ENCODE data around the gene KRTAP10-1.

KRTAP10-1 gene

GRCh38 chr21:44527983-44528633 is 11.9 kb downstream of the KRTAP10-1 start:
- Histone ChIP-seq H3K9ac (no peak overlapping the region), H4K20me1 (no peaks in the 10 kb centered on the region), H3K27ac (no peak overlapping the region), H3K36me3 (no peaks in the 10 kb centered on the region), H3K27me3 (no peaks in the 10 kb centered on the region), H3K4me1 (no peaks in the 10 kb centered on the region), H3K4me2 (no peak overlapping the region), H3K9me3 (replicated peaks in 1 of 11) (peaks cover 13 to 27% (median 24%) of the 10 kb centered on the region in 11 experiments; a peak in 21 of 22 replicates), H3K4me3 (no peak overlapping the region)
- TF ChIP-seq Cebpa-rat (IDR thresholded peaks at IDR 0.05), result no peak

- H3K36me3 ChIP-seq, result no peaks in the 10 kb centered on the region
- H3K4me1 ChIP-seq, result no peaks in the 10 kb centered on the region
- no peak overlapping the region for H3K4me3 ChIP-seq
- no peak overlapping the region for H3K4me2 ChIP-seq
- TF ChIP-seq Cebpa-rat (IDR thresholded peaks at IDR 0.05), result no peak
- no peaks in the 10 kb centered on the region for H4K20me1 ChIP-seq
- H3K27me3 ChIP-seq, result no peaks in the 10 kb centered on the region
- H3K9me3 ChIP-seq (replicated peaks in 1 of 11), result peaks cover 13 to 30% (median 24%) of the 10 kb centered on the region in 11 experiments; a peak in 21 of 22 replicates
- no peak overlapping the region for H3K27ac ChIP-seq
- H3K9ac ChIP-seq, result no peak overlapping the region
These were observed 12.6 kb downstream of the KRTAP10-1 start for GRCh38 chr21:44527156-44527982.

- Histone ChIP-seq H3K27me3 (no peaks in the 10 kb centered on the region), H3K9me3 (replicated peaks in 1 of 11) (peaks cover 13 to 30% (median 24%) of the 10 kb centered on the region in 11 experiments; a peak in 21 of 22 replicates), H3K27ac (no peak overlapping the region), H3K4me2 (no peak overlapping the region), H3K9ac (no peak overlapping the region), H3K4me1 (no peaks in the 10 kb centered on the region), H4K20me1 (no peaks in the 10 kb centered on the region), H3K4me3 (no peak overlapping the region), H3K36me3 (no peaks in the 10 kb centered on the region)
- TF ChIP-seq Cebpa-rat (IDR thresholded peaks at IDR 0.05), result no peak
These were observed 13.6 kb downstream of the KRTAP10-1 start for GRCh38 chr21:44526096-44526997.

GRCh38 chr21:44525391-44526095 is 14.5 kb downstream of the KRTAP10-1 start:
- no peak for TF ChIP-seq Cebpa-rat (IDR thresholded peaks at IDR 0.05)

GRCh38 chr21:44524414-44525371 is 15.3 kb downstream of the KRTAP10-1 start:
- no peaks in the 10 kb centered on the region for H3K27me3 ChIP-seq

More at GRCh38 chr21:44525391-44526095, 14.5 kb downstream of the KRTAP10-1 start:
- H3K9me3 ChIP-seq (replicated peaks in 1 of 11), result peaks cover 13 to 30% (median 24%) of the 10 kb centered on the region in 11 experiments; a peak in 21 of 22 replicates
- H3K4me2 ChIP-seq, result no peak overlapping the region
- H3K27me3 ChIP-seq, result no peaks in the 10 kb centered on the region
- H3K4me3 ChIP-seq, result no peak overlapping the region
- no peak overlapping the region for H3K27ac ChIP-seq
- no peaks in the 10 kb centered on the region for H4K20me1 ChIP-seq
- no peaks in the 10 kb centered on the region for H3K4me1 ChIP-seq
- H3K9ac ChIP-seq, result no peak overlapping the region
- H3K36me3 ChIP-seq, result no peaks in the 10 kb centered on the region

GRCh38 chr21:44523567-44524413 is 16.2 kb downstream of the KRTAP10-1 start:
- no peaks in the 10 kb centered on the region for H3K4me1 ChIP-seq
- peaks cover 13 to 33% (median 24%) of the 10 kb centered on the region in 11 experiments; a peak in 21 of 22 replicates for H3K9me3 ChIP-seq (replicated peaks in 1 of 11)
- H3K27me3 ChIP-seq, result no peaks in the 10 kb centered on the region
- no peak overlapping the region for H3K4me3 ChIP-seq
- no peak overlapping the region for H3K9ac ChIP-seq
- no peaks in the 10 kb centered on the region for H3K36me3 ChIP-seq
- no peak overlapping the region for H3K4me2 ChIP-seq
- TF ChIP-seq Cebpa-rat (IDR thresholded peaks at IDR 0.05), result no peak
- no peaks in the 10 kb centered on the region for H4K20me1 ChIP-seq
- H3K27ac ChIP-seq, result no peak overlapping the region

More at GRCh38 chr21:44524414-44525371, 15.3 kb downstream of the KRTAP10-1 start:
- no peaks in the 10 kb centered on the region for H3K36me3 ChIP-seq
- H3K9me3 ChIP-seq (replicated peaks in 1 of 11), result peaks cover 13 to 30% (median 24%) of the 10 kb centered on the region in 11 experiments; a peak in 21 of 22 replicates
- H3K9ac ChIP-seq, result no peak overlapping the region
- no peak overlapping the region for H3K4me2 ChIP-seq
- no peaks in the 10 kb centered on the region for H4K20me1 ChIP-seq
- TF ChIP-seq Cebpa-rat (IDR thresholded peaks at IDR 0.05), result no peak
- no peak overlapping the region for H3K4me3 ChIP-seq
- H3K4me1 ChIP-seq, result no peaks in the 10 kb centered on the region
- H3K27ac ChIP-seq, result no peak overlapping the region

GRCh38 chr21:44522753-44523204 is 17.2 kb downstream of the KRTAP10-1 start:
- no peak overlapping the region for H3K4me2 ChIP-seq
- TF ChIP-seq Cebpa-rat (IDR thresholded peaks at IDR 0.05), result no peak

More at GRCh38 chr21:44522753-44523204, 17.2 kb downstream of the KRTAP10-1 start:
- Histone ChIP-seq H4K20me1 (no peaks in the 10 kb centered on the region), H3K4me1 (no peaks in the 10 kb centered on the region), H3K27me3 (no peaks in the 10 kb centered on the region), H3K27ac (no peak overlapping the region), H3K9ac (no peak overlapping the region), H3K36me3 (no peaks in the 10 kb centered on the region), H3K9me3 (replicated peaks in 1 of 11) (peaks cover 13 to 33% (median 24%) of the 10 kb centered on the region in 11 experiments; a peak in 21 of 22 replicates), H3K4me3 (no peak overlapping the region)

Data from BLaER1 treated with 17β-estradiol and CSF1 and Interleukin-3, amounts not matched to agents 10 nM and 100 nM (cell line).